ENCODE results near the gene CACNA1I. TPM values are rescaled to one million over a fixed set of nuclear protein-coding genes. Genes with fewer than 3 reads are reported as not detected.

CACNA1I gene
- total and polyA plus RNA-seq, 2 of the 8 experiments (the other 6 are each of a cell fraction or from before 2014, with no cell fraction given), result 0.77 to 1.2 TPM

- Histone ChIP-seq H3K4ac (replicated peaks; ENCODE audit: insufficient read length, low read depth, low read length) (no peak overlapping the region), H3K27me3 (replicated peaks in 1 of 4; ENCODE audit: control insufficient read depth in 3 of 4, extremely low read depth in 1 of 4, insufficient read depth in 3 of 4, low read length in 3 of 4) (peaks cover 0 to 2% (median 0%) of the 10 kb centered on the region in 4 experiments; a peak in 1 of 7 replicates), H3K4me1 (replicated peaks in 1 of 4; ENCODE audit: control insufficient read depth in 3 of 4, insufficient read depth in 4 of 4, low read length in 3 of 4) (peaks cover 0 to 6% (median 2%) of the 10 kb centered on the region in 4 experiments; a peak in 2 of 7 replicates), H3K14ac (ENCODE audit: insufficient read length) (no peak overlapping the region), H3K79me1 (ENCODE audit: low read depth, low read length) (no peaks in the 10 kb centered on the region), H3K9me3 (ENCODE audit: insufficient read depth in 2 of 2, low read depth in 1 of 2, low read length in 1 of 2) (no peaks in the 10 kb centered on the region), H2AFZ (ENCODE audit: low read length) (no peak overlapping the region), H4K91ac (replicated peaks; ENCODE audit: insufficient read length, low read length) (no peak overlapping the region), H2BK15ac (ENCODE audit: low read length) (no peak overlapping the region), H4K5ac (ENCODE audit: insufficient read length, low read depth, low read length) (no peak overlapping the region), H3K27ac (ENCODE audit: low read depth, low read length) (no peak overlapping the region), H3K18ac (ENCODE audit: extremely low read depth, low read length) (no peak overlapping the region), H3K4me2 (ENCODE audit: insufficient read depth in 1 of 2, low read depth in 2 of 2, low read length in 2 of 2) (no peak overlapping the region), H2BK12ac (ENCODE audit: low read depth, low read length) (no peak overlapping the region), H3K36me3 (ENCODE audit: control insufficient read depth in 2 of 4, insufficient read depth in 4 of 4, low read length in 3 of 4) (no peaks in the 10 kb centered on the region), H3K9ac (replicated peaks in 1 of 4; ENCODE audit: extremely low read depth in 1 of 4, low read depth in 3 of 4, low read length in 3 of 4) (no peak overlapping the region), H4K20me1 (replicated peaks in 1 of 2; ENCODE audit: control insufficient read depth in 1 of 2, insufficient read depth in 2 of 2, low read length in 2 of 2) (no peaks in the 10 kb centered on the region), H2BK5ac (ENCODE audit: low read depth, low read length) (no peak overlapping the region), H2BK20ac (ENCODE audit: low read length) (no peak overlapping the region), H4K8ac (ENCODE audit: extremely low read depth, insufficient read depth, low read length) (no peak overlapping the region), H2BK120ac (replicated peaks; ENCODE audit: low read depth, low read length) (no peak overlapping the region), H3K4me3 (ENCODE audit: extremely low read depth in 1 of 4, insufficient read depth in 2 of 4, low read depth in 3 of 4, low read length in 4 of 4) (no peak overlapping the region), H2AK5ac (ENCODE audit: low read depth, low read length) (no peak overlapping the region), H3K23me2 (ENCODE audit: low read depth, low read length) (no peaks in the 10 kb centered on the region), H3K56ac (replicated peaks; ENCODE audit: insufficient read length, low read depth, low read length) (no peak overlapping the region), H3K79me2 (ENCODE audit: control insufficient read depth in 1 of 2, insufficient read depth in 2 of 2, low read length in 2 of 2) (no peaks in the 10 kb centered on the region), H3K23ac (ENCODE audit: insufficient read length) (no peak overlapping the region)
- ChIA-PET POLR2A (ENCODE audit: partially characterized antibody) (interaction anchor here (0.8 to 1.7 kb wide), 2 partner anchors 48 to 66 kb away, joined by 3 read pairs; no protein-coding TSS in a partner anchor), CTCF (ENCODE audit: partially characterized antibody) (interaction anchor here (0.6 to 9.0 kb wide), 9 partner anchors 16 to 1244 kb away, joined by 3 to 47 read pairs (median 3); partner anchors contain the start of gene MIEF1)
- no peak for DNase-seq (ENCODE audit: low read depth in 1 of 2, low spot score in 2 of 2)
- 91% methylated on average over 4 of the region's 4 CpGs; no CpG with 5 or more reads in 1 of the 2 experiments for WGBS, 2 experiments (ENCODE audit: extremely low coverage in 1 of 2, insufficient coverage in 1 of 2, insufficient read length in 1 of 2, insufficient replicate concordance in 2 of 2, low coverage in 1 of 2, low lambda C conversion rate in 2 of 2, missing lambda C conversion rate in 1 of 2)
- FAIRE-seq, result no peak
- TF ChIP-seq, protein P1, sequence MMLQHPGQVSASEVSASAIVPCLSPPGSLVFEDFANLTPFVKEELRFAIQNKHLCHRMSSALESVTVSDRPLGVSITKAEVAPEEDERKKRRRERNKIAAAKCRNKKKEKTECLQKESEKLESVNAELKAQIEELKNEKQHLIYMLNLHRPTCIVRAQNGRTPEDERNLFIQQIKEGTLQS (IDR thresholded peaks at IDR 0.05; ENCODE audit: insufficient read depth, low read depth, low read length), result no peak
- no peak for TF ChIP-seq E2F6 (IDR thresholded peaks at IDR 0.05)
- TF ChIP-seq EZH2 (IDR thresholded peaks at IDR 0.05; ENCODE audit: low read depth, low read length, severe bottlenecking), result no peak
- TF ChIP-seq SUZ12 (IDR thresholded peaks at IDR 0.05; ENCODE audit: low read length), result no peak
- no peak for TF ChIP-seq CBX5 (IDR thresholded peaks at IDR 0.05; ENCODE audit: low read depth, low read length)
- no peak for TF ChIP-seq GTF2F1 (IDR thresholded peaks at IDR 0.05; ENCODE audit: borderline replicate concordance, low read depth, low read length)
- no peak for TF ChIP-seq SP2 (IDR thresholded peaks at IDR 0.05; ENCODE audit: low read length)
- no peak for TF ChIP-seq RNF2 (IDR thresholded peaks at IDR 0.05; ENCODE audit: borderline replicate concordance, low read depth, low read length, missing control alignments, poor library complexity, severe bottlenecking)
- no peak for TF ChIP-seq ASH2L (IDR thresholded peaks at IDR 0.05; ENCODE audit: low read length)
- no peak for TF ChIP-seq HDAC2 (IDR thresholded peaks at IDR 0.05; ENCODE audit: borderline replicate concordance in 1 of 2, low read depth in 2 of 2, low read length in 2 of 2)
- TF ChIP-seq CREB1 (IDR thresholded peaks at IDR 0.05), result no peak
- no peak for TF ChIP-seq BCL11A (IDR thresholded peaks at IDR 0.05; ENCODE audit: low read depth in 2 of 2, low read length in 2 of 2)
- TF ChIP-seq POLR2A (IDR thresholded peaks at IDR 0.05; ENCODE audit: control extremely low read depth in 1 of 2, low read depth in 2 of 2, low read length in 2 of 2), result no peak
These were observed 5.5 kb downstream of the CACNA1I start for GRCh38 chr22:39576027-39576426.
